Stimulated activated CD4-positive, alpha-beta T cell treated with anti-CD3 and anti-CD28 coated beads, TNF-alpha, amount 100 ng/mL, for 1 hour (primary cell): Measurements from ENCODE around the gene PREB.

Source experiments
- DNase-seq, 3 donors: peaks; one replicate each; pipeline ENCODE4 v3.0.0-alpha.2; 2020; ENCODE audit warnings: low read depth in 3 of 3, low spot score in 1 of 3

The PREB gene

GRCh38 chr2:27152796-27153464, 18.5 kb upstream of the PREB start:
- no peak for DNase-seq

- DNase-seq = no peak
Observed at GRCh38 chr2:27152102-27152795, 17.8 kb upstream of the PREB start.

DNA sequence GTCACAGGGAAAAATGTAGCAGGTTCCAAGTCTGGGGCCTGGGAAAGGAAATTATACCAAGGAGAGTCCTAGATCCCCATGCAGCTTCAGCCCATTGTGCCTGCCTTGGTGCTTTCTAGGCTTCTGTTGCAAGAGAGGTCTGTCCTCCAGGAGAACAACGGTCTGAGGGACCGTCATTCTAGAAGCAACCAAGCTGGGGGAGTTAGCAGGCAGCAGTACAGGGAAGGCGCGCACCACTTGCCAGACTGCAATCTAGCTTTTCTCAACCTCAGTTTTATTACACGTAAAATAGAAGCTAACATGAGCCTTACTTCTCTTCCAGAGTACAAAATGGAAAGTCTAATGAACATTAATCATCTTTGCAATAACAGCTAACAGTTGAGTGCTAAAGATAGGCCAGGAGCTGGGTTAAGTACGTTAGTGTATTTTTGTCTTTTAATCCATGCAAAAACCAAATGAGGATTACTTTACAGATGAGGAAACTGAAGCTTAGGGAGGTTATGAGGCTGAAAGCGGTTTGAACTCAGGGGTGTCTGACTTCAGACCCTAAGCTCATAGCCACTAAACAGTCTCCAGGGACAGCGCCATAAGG, 16.3 kb upstream of the PREB start:
- no peak for DNase-seq

DNA sequence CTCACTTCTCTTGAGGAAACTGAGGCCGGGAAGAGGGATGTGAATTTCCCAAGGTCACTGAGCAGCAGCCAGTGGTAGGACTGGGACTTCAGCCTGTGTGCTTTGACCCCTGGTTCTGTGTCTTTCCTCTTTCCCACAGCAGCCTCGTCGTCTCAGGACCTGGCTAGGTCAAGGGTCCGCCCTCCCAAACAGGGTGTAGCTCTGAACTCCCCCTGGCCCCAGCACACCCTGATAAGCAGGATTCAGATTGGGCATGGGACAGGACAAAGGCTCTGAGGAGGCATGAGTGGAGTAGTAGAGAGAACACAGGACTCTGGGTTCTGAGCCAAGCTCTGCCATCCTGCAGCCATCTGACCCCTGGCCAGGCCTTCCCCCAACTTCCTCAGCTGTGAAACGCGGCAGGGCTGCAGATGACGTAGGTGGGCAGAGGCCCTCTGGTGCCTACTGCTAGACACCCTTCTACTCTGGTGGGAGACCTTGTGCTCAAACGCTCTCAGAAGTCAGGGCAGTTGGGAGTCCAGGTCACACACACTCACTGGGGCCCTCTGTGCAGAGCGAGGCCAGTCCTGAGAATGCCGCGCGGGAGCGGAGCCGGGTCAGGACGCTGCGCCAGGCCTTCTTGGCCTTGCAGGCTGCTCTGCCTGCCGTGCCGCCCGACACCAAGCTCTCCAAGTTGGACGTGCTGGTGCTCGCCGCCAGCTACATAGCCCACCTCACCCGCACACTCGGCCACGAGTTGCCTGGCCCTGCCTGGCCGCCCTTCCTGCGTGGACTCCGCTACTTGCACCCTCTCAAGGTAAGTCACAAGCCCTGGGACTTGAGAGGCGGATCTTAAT, 15.4 kb upstream of the PREB start:
- DNase-seq = no peak

GRCh38 chr2:27148801-27149439, 14.5 kb upstream of the PREB start, which contains the start of gene TCF23:
Gene TCF23, plus strand, starts transcription at chr2:27149004. Its CDS starts 130 bp downstream, at chr2:27149134.
- no peak for DNase-seq

DNA sequence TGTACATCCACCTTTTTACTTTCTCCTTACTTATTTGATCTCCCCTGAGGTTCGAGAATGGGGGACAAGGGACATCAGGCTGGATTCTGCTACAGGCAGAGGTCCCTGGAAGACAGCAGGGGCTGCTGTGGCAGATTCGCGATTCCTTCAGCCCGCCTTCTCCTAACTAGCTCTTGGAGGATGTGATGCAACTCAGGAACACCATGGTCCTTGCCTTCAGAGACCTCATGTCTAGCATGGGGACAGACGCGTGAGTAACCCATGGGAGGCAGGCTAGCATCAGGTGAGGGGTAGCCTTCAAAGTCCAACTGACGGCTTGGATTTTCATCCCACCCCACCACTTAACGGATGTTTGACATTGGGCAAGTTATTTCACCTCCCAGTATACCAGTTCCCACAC, 13.5 kb upstream of the PREB start:
- DNase-seq = no peak

- DNase-seq = no peak
Observed at GRCh38 chr2:27145682-27146081, 11.2 kb upstream of the PREB start.

DNA sequence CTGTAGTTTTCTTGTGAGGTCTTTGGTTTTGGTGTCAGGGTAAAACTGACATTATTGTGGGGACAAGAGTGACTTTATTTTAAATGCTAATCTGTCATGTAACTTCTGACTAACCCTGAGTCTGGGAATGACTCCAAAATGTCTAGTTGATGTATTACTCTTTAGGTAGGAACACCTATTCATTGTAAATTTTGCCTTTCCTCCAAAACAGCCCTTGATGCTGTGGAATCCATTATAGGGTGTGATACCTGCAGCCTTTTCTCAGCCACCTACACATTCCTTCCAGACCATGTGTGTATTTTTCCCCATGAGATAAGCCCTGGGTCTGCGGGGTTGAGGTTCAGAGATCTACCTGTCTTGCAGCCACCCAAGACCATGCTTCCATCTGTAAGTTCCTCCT, 8.8 kb upstream of the PREB start:
- DNase-seq = no peak

DNA sequence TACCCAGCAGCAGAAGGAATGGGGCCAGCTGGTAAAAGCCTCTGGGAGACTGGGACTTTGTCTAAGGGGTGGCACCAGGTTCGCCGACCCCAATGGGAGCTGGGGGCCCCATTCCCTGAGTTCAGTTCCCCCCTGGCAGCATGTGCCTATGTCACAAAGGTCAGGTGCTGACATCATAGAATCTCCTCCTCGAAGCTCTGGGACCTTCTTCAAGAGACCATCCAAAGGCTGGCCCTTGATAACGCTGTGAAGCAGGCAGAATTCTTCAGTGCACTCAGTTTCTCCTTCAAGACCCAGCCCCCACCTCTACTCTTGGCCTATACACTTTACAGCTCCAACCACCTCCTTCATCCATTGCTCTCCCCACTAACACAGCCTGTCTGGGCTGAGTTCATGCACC, 4.9 kb upstream of the PREB start, which contains the start of gene PRR30:
PRR30 (minus strand) TSS at position 101 of the 400 bp plus-strand sequence. CDS start 1,081 bp downstream, outside the sequence.
- DNase-seq = no peak

GRCh38 chr2:27138111-27138510, 3.7 kb upstream of the PREB start:
- DNase-seq = no peak

DNA sequence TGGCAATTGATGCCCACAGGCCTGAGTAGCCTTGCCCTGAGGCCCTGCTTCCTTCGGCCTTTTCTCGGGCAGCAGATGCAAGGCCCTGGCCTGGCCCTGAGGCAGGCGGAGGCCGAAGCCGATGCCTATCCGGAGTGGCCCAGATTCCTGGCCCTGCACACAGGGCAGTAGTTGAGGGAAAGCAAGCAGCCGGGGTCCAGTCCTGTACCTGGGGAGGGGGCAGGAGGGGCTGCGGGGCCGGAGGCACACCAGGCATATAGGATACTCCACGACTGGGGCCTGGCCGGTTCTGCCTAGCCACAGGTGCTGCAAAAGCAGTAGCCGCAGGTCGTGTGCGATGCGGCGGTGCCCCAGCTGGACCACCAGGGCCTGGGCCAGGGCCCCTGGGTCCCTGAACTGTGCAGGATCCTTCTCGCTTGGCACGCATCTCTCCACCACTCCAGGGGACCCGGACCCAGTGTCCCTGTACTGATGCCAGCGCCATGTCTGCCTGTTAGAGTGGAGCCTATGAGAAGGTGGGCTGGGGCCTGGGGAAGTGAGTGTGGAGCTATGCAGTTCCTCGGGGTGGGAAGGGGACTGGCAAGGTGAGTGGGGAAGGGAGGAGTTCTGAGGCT, 3.0 kb upstream of the PREB start:
- DNase-seq = no peak

- no peak for DNase-seq
Observed at GRCh38 chr2:27136751-27137150, 2.3 kb upstream of the PREB start.

GRCh38 chr2:27135478-27135955, 1.1 kb upstream of the PREB start:
- no peak for DNase-seq

GRCh38 chr2:27134781-27135477, 493 bp upstream of the PREB start:
- no peak for DNase-seq

DNA sequence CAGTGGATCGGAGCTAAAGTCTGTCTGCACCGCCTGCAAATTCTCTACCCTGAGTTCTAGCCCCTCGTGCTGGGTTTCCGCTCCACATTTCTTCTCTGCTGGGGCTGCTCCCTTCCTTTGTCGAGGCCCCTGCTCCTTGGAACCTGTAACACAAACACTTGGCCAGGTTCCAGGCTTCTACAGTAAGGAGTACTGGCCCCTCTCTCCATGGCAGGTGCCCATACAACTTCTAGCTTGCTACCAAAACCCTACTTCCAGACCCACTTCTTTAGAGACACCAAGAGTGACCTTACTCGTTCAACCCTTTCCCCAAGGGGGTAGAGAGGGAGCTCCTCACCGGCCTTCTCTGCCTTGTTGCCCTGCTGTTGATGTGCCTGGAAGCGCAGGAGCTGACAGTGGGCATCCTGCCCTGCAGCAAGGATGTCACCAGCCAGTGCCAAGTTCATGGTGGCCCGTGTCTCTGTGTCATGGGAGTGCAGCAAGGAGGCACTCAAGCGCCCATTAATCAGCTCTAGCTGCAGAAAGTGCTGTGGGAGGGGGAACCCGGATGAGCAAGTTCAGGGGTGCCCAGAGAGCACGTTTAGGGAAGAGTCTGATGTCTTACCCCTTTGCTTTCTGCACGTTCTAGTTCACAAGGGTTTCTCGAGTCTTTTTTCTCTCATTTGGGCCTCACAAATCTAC, 1.1 kb downstream of the PREB start:
- DNase-seq = no peak

DNA sequence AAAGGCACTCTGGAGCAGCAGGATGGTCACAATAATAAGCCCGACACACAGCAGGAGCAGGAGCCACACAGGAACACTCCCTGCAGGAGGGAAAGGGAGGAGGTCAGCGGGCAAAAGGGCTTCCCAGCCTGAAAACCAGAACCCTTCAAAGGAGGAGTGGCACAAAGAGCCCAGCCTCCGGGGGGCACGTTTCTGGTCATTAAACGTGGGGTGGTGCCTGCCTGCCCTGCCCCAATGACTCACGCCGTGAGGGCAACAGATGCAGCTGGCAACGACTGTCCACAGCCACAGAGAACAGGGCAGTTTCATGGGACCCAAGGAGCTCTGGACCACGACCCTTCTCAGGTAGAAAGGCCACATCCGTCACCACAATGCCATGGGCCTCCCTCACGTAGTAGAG, 3.0 kb downstream of the PREB start:
- DNase-seq = no peak

DNA sequence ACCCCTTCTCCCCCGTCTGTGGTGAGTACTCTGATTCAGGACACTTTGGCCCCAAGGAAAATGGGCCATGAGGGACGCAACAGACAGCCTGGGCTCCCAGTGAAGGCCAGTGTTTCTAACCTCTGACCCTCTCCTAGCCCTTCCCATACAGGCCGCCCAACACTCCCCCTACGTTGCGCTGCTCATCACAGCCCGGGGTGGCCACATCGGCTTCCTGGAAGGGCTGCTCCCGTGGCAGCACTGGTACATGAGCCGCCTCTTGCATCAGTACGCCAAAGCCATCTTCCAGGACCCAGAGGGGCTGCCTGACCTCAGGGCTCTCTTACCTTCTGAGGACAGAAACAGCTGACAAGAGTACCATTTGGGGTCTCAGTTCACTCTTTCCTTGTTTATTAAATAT, 4.0 kb downstream of the PREB start:
- no peak for DNase-seq

DNA sequence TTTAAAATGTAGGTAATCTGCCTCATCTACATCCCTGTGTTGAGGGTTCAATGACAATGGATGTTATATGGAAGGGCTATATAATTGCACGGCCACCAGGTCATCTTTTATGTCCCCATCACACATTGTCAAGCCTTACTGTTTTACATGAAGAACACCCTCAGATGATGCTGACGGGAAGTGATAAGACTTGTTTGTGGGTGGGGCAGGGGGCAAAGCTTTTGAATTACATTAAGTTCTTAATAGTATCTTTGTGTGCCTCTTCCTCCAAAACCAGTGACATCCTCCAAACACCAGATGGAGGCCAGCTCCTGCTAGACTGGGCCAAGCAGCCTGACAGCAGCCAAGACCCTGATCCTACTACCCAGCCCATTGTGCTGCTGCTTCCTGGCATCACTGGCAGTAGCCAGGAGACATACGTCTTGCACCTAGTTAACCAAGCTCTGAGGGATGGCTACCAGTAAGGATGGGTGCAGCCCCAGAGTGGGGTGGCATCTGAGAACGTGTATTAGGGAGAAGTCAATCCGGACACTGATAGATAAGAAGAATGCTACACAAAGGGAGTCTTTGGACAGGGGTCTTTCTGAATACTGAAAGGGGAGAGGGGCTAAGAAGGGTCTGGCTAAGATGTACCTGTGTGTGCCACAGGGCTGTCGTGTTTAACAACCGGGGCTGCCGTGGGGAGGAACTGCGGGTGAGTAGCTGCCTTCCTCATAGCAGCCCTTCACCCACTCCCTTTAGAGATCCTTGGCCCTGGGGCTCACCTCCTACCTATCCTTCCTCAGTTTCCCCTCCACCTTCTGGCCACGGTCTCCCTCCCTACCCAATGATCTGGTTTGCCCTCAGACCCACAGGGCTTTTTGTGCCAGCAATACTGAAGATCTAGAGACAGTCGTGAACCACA, 5.5 kb downstream of the PREB start:
- no peak for DNase-seq
